Measurements from ENCODE around the gene IL19. TPM values are rescaled to one million over a fixed set of nuclear protein-coding genes. Genes with fewer than 3 reads are reported as not detected.
A peak's percentile ranks its signal among the peaks of the same experiment; 100 is the strongest.

The IL19 gene
- total and polyA plus RNA-seq, 2 experiments from 2014 or later: 0.37 TPM; not detected in 1

DNA sequence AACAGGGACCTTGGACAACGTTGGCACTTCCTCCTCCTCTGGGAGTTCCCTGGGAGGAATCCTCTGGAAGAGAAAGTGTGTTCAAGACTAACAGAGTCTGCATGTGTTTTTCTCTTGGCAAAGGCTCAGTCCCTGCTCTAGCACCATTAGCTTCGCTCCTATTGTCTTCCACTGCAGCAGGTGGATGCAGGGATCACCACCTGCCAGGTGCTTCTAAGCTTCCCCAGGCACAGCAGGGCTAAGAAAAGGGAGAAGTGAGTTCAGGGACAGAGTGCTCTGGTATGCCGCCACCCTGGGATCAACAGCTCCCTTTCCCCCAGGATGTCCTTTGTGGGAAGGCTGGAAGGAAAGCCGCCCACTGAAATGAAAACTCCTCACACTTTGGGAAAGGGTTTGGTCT, 50.9 kb downstream of the IL19 start:
- H3K9me2 ChIP-seq (replicated peaks; ENCODE audit: insufficient read depth): no peaks in the 10 kb centered on the region
- no peak overlapping the region for H3K4me2 ChIP-seq
- no peak for TF ChIP-seq EZH2 (IDR thresholded peaks at IDR 0.05; ENCODE audit: borderline replicate concordance)
- TF ChIP-seq, protein P1, sequence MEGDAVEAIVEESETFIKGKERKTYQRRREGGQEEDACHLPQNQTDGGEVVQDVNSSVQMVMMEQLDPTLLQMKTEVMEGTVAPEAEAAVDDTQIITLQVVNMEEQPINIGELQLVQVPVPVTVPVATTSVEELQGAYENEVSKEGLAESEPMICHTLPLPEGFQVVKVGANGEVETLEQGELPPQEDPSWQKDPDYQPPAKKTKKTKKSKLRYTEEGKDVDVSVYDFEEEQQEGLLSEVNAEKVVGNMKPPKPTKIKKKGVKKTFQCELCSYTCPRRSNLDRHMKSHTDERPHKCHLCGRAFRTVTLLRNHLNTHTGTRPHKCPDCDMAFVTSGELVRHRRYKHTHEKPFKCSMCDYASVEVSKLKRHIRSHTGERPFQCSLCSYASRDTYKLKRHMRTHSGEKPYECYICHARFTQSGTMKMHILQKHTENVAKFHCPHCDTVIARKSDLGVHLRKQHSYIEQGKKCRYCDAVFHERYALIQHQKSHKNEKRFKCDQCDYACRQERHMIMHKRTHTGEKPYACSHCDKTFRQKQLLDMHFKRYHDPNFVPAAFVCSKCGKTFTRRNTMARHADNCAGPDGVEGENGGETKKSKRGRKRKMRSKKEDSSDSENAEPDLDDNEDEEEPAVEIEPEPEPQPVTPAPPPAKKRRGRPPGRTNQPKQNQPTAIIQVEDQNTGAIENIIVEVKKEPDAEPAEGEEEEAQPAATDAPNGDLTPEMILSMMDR (IDR thresholded peaks at IDR 0.05; ENCODE audit: poor library complexity): no peak
- no peaks in the 10 kb centered on the region for H3K79me2 ChIP-seq
- no peak overlapping the region for H3K4me3 ChIP-seq
- no peak overlapping the region for H2AFZ ChIP-seq
- no peak for DNase-seq (ENCODE audit: low spot score)
- no peaks in the 10 kb centered on the region for H4K20me1 ChIP-seq (ENCODE audit: insufficient read depth, poor library complexity, severe bottlenecking)
- H3K27me3 ChIP-seq: no peaks in the 10 kb centered on the region
- 80% methylated on average over 4 of the region's 4 CpGs for WGBS (ENCODE audit: low lambda C conversion rate, missing lambda C conversion rate)
- no peak overlapping the region for H3K27ac ChIP-seq
- no peaks in the 10 kb centered on the region for H3K4me1 ChIP-seq (ENCODE audit: insufficient read depth)
- H3K9me3 ChIP-seq (ENCODE audit: low read depth): no peaks in the 10 kb centered on the region
- no peaks in the 10 kb centered on the region for H3K36me3 ChIP-seq (replicated peaks; ENCODE audit: insufficient read depth, low read depth)

DNA sequence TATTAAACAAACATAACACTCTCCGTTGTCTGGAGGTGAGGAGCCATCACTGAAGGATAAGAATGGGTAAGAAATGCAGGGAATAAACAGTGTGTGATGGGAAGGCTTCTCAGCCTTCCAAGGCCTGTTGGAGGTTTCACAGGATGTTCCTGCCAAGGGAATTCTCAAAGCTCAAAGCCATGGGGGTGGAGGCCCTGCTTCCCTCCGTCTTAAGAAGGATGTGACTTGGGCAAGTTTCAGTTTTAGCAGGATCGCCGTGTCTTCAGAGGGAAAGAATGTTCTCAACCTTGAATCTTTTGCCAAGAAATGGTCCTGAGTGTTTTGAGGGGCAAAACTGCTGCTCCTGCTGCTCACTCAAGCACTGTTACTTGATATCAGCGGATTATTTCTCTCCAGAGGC, 53.2 kb downstream of the IL19 start:
- no peak overlapping the region for H2AFZ ChIP-seq
- no peaks in the 10 kb centered on the region for H3K9me2 ChIP-seq (replicated peaks; ENCODE audit: insufficient read depth)
- no peak overlapping the region for H3K4me3 ChIP-seq
- no peaks in the 10 kb centered on the region for H3K79me2 ChIP-seq
- 82% methylated on average over 5 of the region's 5 CpGs for WGBS (ENCODE audit: low lambda C conversion rate, missing lambda C conversion rate)
- H3K9me3 ChIP-seq (ENCODE audit: low read depth): no peaks in the 10 kb centered on the region
- peak overlapping the region; percentile 34 for H3K27ac ChIP-seq
- H3K36me3 ChIP-seq (replicated peaks; ENCODE audit: insufficient read depth, low read depth): no peaks in the 10 kb centered on the region
- no peak for TF ChIP-seq EZH2phosphoT487 (IDR thresholded peaks at IDR 0.05; ENCODE audit: low read depth, severe bottlenecking, unreplicated experiment)
- no peak for TF ChIP-seq EZH2 (IDR thresholded peaks at IDR 0.05; ENCODE audit: borderline replicate concordance)
- TF ChIP-seq, protein P1 (IDR thresholded peaks at IDR 0.05; ENCODE audit: poor library complexity): no peak
- no peak overlapping the region for H3K4me2 ChIP-seq
- H4K20me1 ChIP-seq (ENCODE audit: insufficient read depth, poor library complexity, severe bottlenecking): no peaks in the 10 kb centered on the region
- DNase-seq (ENCODE audit: low spot score): no peak
- no peaks in the 10 kb centered on the region for H3K27me3 ChIP-seq
- H3K4me1 ChIP-seq (ENCODE audit: insufficient read depth): no peaks in the 10 kb centered on the region

- no peak overlapping the region for H3K4me3 ChIP-seq
- H3K36me3 ChIP-seq (replicated peaks; ENCODE audit: insufficient read depth, low read depth): no peaks in the 10 kb centered on the region
- no peaks in the 10 kb centered on the region for H3K79me2 ChIP-seq
- H3K27me3 ChIP-seq: no peaks in the 10 kb centered on the region
- TF ChIP-seq, protein P1 (IDR thresholded peaks at IDR 0.05; ENCODE audit: poor library complexity): no peak
- TF ChIP-seq EZH2 (IDR thresholded peaks at IDR 0.05; ENCODE audit: borderline replicate concordance) (no peak), EZH2phosphoT487 (IDR thresholded peaks at IDR 0.05; ENCODE audit: low read depth, severe bottlenecking, unreplicated experiment) (no peak)
- 81% methylated on average over 3 of the region's 3 CpGs for WGBS (ENCODE audit: low lambda C conversion rate, missing lambda C conversion rate)
- no peaks in the 10 kb centered on the region for H3K9me3 ChIP-seq (ENCODE audit: low read depth)
- no peak overlapping the region for H3K4me2 ChIP-seq
- no peaks in the 10 kb centered on the region for H3K9me2 ChIP-seq (replicated peaks; ENCODE audit: insufficient read depth)
- DNase-seq (ENCODE audit: low spot score): no peak
- H4K20me1 ChIP-seq (ENCODE audit: insufficient read depth, poor library complexity, severe bottlenecking): no peaks in the 10 kb centered on the region
- peak overlapping the region; percentile 34 for H3K27ac ChIP-seq
- no peaks in the 10 kb centered on the region for H3K4me1 ChIP-seq (ENCODE audit: insufficient read depth)
- H2AFZ ChIP-seq: no peak overlapping the region
Observed at GRCh38 chr1:206824331-206824730, 53.8 kb downstream of the IL19 start.

DNA sequence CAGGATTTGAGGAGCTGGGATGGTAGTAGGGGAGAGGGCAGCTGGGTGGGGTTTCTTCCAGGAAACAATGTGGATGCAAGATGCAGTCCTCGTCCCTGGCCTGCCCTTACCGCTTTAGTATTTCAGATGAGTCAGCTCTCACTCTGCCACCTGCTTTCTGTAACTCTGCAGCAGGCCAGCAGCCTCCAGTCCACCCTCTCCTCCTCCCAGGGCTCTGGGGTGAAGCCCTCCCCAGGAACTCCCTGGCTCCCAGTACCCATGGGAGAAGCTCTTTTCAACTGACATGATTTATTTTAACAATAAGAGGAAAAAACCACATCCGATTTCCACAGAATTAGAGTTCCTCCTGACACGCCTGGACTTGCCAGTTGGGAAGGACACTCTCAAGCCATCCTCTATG, 55.8 kb downstream of the IL19 start:
- TF ChIP-seq EZH2 (IDR thresholded peaks at IDR 0.05; ENCODE audit: borderline replicate concordance) (no peak), EZH2phosphoT487 (IDR thresholded peaks at IDR 0.05; ENCODE audit: low read depth, severe bottlenecking, unreplicated experiment) (no peak)
- TF ChIP-seq, protein P1 (IDR thresholded peaks at IDR 0.05; ENCODE audit: poor library complexity): no peak
- no peaks in the 10 kb centered on the region for H3K36me3 ChIP-seq (replicated peaks; ENCODE audit: insufficient read depth, low read depth)
- no peaks in the 10 kb centered on the region for H4K20me1 ChIP-seq (ENCODE audit: insufficient read depth, poor library complexity, severe bottlenecking)
- DNase-seq (ENCODE audit: low spot score): no peak
- no peak overlapping the region for H3K27ac ChIP-seq
- no peaks in the 10 kb centered on the region for H3K4me1 ChIP-seq (ENCODE audit: insufficient read depth)
- H3K4me3 ChIP-seq: no peak overlapping the region
- no peaks in the 10 kb centered on the region for H3K27me3 ChIP-seq
- H3K9me2 ChIP-seq (replicated peaks; ENCODE audit: insufficient read depth): no peaks in the 10 kb centered on the region
- WGBS (ENCODE audit: low lambda C conversion rate, missing lambda C conversion rate): 58% methylated on average over 3 of the region's 4 CpGs
- H3K9me3 ChIP-seq (ENCODE audit: low read depth): no peaks in the 10 kb centered on the region
- no peaks in the 10 kb centered on the region for H3K79me2 ChIP-seq
- H2AFZ ChIP-seq: no peak overlapping the region
- H3K4me2 ChIP-seq: no peak overlapping the region

All from hepatocyte (in vitro differentiated cells).